ENCODE results near the gene SH2D3C. TPM values are rescaled to one million over a fixed set of nuclear protein-coding genes. Genes with fewer than 3 reads are reported as not detected.

Gene SH2D3C
- polyA plus RNA-seq, 4 donors: 0.67 to 12.6 (median 4.4) TPM

GRCh38 chr9:127694890-127695720 is 83.4 kb downstream of the SH2D3C start:
- DNase-seq (no peak), FAIRE-seq (no peak)
- H3K27me3 ChIP-seq (ENCODE audit: control insufficient read depth in 3 of 3, insufficient read depth in 3 of 3, low read length in 3 of 3): no peaks in the 10 kb centered on the region

GRCh38 chr9:127693697-127694096 is 84.8 kb downstream of the SH2D3C start:
- H3K36me3 ChIP-seq (ENCODE audit: control insufficient read depth in 3 of 3, insufficient read depth in 2 of 3, low read depth in 1 of 3, low read length in 3 of 3): peaks cover 0 to 26% (median 0%) of the 10 kb centered on the region in 3 donors
- FAIRE-seq (no peak), DNase-seq (no peak)
- no peaks in the 10 kb centered on the region for H3K9me3 ChIP-seq (ENCODE audit: control insufficient read depth in 2 of 2, insufficient read depth in 1 of 2, low read depth in 1 of 2, low read length in 1 of 2)
- WGBS, 3 donors: 88 to 94% (median 91%) methylated on average over 4 of the region's 4 CpGs
- H3K4me3 ChIP-seq (ENCODE audit: low read depth in 1 of 3, low read length in 3 of 3): no peak overlapping the region
- H3K27me3 ChIP-seq (ENCODE audit: control insufficient read depth in 3 of 3, insufficient read depth in 3 of 3, low read length in 3 of 3): no peaks in the 10 kb centered on the region
- H3K27ac ChIP-seq (ENCODE audit: low read depth in 1 of 3, low read length in 2 of 3): no peak overlapping the region
- no peaks in the 10 kb centered on the region for H3K4me1 ChIP-seq (ENCODE audit: control insufficient read depth in 3 of 3, insufficient read depth in 2 of 3, low read depth in 1 of 3, low read length in 2 of 3)

More at GRCh38 chr9:127694890-127695720, 83.4 kb downstream of the SH2D3C start:
- 30 to 61% (median 48%) methylated on average over 9 of the region's 9 CpGs for WGBS, 3 donors
- Histone ChIP-seq H3K4me3 (ENCODE audit: low read depth in 1 of 3, low read length in 3 of 3) (no peak overlapping the region), H3K9me3 (ENCODE audit: control insufficient read depth in 2 of 2, insufficient read depth in 1 of 2, low read depth in 1 of 2, low read length in 1 of 2) (no peaks in the 10 kb centered on the region), H3K36me3 (ENCODE audit: control insufficient read depth in 3 of 3, insufficient read depth in 2 of 3, low read depth in 1 of 3, low read length in 3 of 3) (peaks cover 0 to 19% (median 0%) of the 10 kb centered on the region in 3 donors), H3K27ac (ENCODE audit: low read depth in 1 of 3, low read length in 2 of 3) (no peak overlapping the region), H3K4me1 (ENCODE audit: control insufficient read depth in 3 of 3, insufficient read depth in 2 of 3, low read depth in 1 of 3, low read length in 2 of 3) (peaks cover 0 to 3% (median 0%) of the 10 kb centered on the region in 3 donors)

DNA sequence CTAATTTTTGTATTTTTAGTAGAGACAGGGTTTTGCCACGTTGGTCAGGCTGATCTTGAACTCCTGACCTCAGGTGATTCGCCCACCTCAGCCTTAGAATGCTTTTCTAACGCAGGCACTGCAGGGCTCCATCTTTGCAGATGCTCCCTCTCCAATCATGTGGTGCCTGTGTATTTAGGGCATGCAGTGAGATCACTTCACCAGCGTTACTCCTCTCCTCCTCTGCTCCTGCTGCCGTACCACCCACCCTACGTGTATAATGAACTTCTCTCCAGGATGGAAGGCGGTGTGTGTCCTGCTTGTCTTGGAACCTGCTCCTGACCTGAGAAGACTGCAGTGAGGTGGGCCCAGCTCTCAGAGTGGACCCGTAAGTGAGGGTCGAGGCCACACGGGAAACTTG is 85.3 kb downstream of the SH2D3C start:
- FAIRE-seq: no peak
- Histone ChIP-seq H3K27me3 (ENCODE audit: control insufficient read depth in 3 of 3, insufficient read depth in 3 of 3, low read length in 3 of 3) (no peaks in the 10 kb centered on the region), H3K9me3 (ENCODE audit: control insufficient read depth in 2 of 2, insufficient read depth in 1 of 2, low read depth in 1 of 2, low read length in 1 of 2) (no peaks in the 10 kb centered on the region), H3K4me3 (ENCODE audit: low read depth in 1 of 3, low read length in 3 of 3) (no peak overlapping the region), H3K4me1 (ENCODE audit: control insufficient read depth in 3 of 3, insufficient read depth in 2 of 3, low read depth in 1 of 3, low read length in 2 of 3) (no peaks in the 10 kb centered on the region), H3K27ac (ENCODE audit: low read depth in 1 of 3, low read length in 2 of 3) (no peak overlapping the region), H3K36me3 (ENCODE audit: control insufficient read depth in 3 of 3, insufficient read depth in 2 of 3, low read depth in 1 of 3, low read length in 3 of 3) (peaks cover 0 to 27% (median 0%) of the 10 kb centered on the region in 3 donors)
- WGBS, 3 donors: 75 to 90% (median 86%) methylated on average over 10 of the region's 10 CpGs
- DNase-seq: no peak

- H3K36me3 ChIP-seq (ENCODE audit: control insufficient read depth in 3 of 3, insufficient read depth in 2 of 3, low read depth in 1 of 3, low read length in 3 of 3): peaks cover 0 to 34% (median 0%) of the 10 kb centered on the region in 3 donors
- H3K27ac ChIP-seq (ENCODE audit: low read depth in 1 of 3, low read length in 2 of 3): no peak overlapping the region
- FAIRE-seq: no peak
- no peaks in the 10 kb centered on the region for H3K27me3 ChIP-seq (ENCODE audit: control insufficient read depth in 3 of 3, insufficient read depth in 3 of 3, low read length in 3 of 3)
- H3K9me3 ChIP-seq (ENCODE audit: control insufficient read depth in 2 of 2, insufficient read depth in 1 of 2, low read depth in 1 of 2, low read length in 1 of 2): no peaks in the 10 kb centered on the region
- H3K4me1 ChIP-seq (ENCODE audit: control insufficient read depth in 3 of 3, insufficient read depth in 2 of 3, low read depth in 1 of 3, low read length in 2 of 3): no peaks in the 10 kb centered on the region
- DNase-seq: no peak
- 75 to 88% (median 85%) methylated on average over 20 of the region's 20 CpGs for WGBS, 3 donors
- H3K4me3 ChIP-seq (ENCODE audit: low read depth in 1 of 3, low read length in 3 of 3): no peak overlapping the region
These were observed 86.4 kb downstream of the SH2D3C start for GRCh38 chr9:127692071-127692470.

DNA sequence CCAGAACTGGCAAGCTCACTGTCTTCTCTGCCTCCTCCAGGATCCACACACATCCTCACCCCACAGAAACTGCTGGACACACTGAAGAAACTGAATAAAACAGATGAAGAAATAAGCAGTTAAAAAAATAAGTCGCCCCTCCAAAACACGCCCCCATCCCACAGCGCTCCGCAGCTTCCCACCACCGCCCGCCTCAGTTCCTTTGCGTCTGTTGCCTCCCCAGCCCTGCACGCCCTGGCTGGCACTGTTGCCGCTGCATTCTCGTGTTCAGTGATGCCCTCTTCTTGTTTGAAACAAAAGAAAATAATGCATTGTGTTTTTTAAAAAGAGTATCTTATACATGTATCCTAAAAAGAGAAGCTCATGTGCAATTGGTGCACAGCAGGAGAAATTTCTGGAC is 87.7 kb downstream of the SH2D3C start:
- no peak overlapping the region for H3K27ac ChIP-seq (ENCODE audit: low read depth in 1 of 3, low read length in 2 of 3)
- FAIRE-seq: no peak
- H3K4me1 ChIP-seq (ENCODE audit: control insufficient read depth in 3 of 3, insufficient read depth in 2 of 3, low read depth in 1 of 3, low read length in 2 of 3): no peaks in the 10 kb centered on the region
- no peaks in the 10 kb centered on the region for H3K27me3 ChIP-seq (ENCODE audit: control insufficient read depth in 3 of 3, insufficient read depth in 3 of 3, low read length in 3 of 3)
- 88 to 94% (median 93%) methylated on average over 10 of the region's 10 CpGs for WGBS, 3 donors
- no peak for DNase-seq
- no peak overlapping the region for H3K4me3 ChIP-seq (ENCODE audit: low read depth in 1 of 3, low read length in 3 of 3)
- peaks cover 0 to 34% (median 0%) of the 10 kb centered on the region in 3 donors for H3K36me3 ChIP-seq (ENCODE audit: control insufficient read depth in 3 of 3, insufficient read depth in 2 of 3, low read depth in 1 of 3, low read length in 3 of 3)
- H3K9me3 ChIP-seq (ENCODE audit: control insufficient read depth in 2 of 2, insufficient read depth in 1 of 2, low read depth in 1 of 2, low read length in 1 of 2): no peaks in the 10 kb centered on the region

DNA sequence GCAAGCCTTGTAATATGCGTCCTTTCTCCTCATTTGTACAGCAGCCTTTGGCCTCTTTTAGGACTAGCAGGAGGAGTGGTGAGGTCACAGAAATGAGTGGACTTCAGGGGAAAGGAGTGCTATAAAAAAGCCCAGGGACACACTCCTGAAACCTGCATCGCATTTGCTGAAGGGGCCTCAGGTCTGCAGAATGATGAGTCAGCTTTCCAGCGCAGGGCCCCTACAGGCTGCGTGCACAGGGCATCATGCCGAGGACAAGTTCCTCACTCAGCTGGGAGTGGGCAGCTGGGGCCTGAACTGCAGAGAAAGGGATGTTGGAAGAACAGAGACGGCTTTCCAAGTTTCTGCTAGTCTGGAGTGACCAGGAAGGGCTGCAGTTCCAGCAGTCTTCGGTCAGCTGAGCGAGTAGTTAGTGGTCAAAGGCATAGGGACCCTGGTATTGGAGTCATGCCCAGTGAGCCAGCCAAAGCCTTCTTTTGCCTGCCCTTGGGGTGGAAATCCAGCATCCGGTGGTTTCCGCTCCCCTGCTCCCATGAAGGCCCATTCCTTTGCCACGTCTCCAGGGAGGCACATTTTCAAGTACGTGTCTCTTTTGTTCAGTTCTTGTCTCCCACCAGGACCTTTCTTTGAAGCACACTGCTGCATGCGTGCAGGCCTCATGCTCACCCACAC is 89.0 kb downstream of the SH2D3C start:
- WGBS, 3 donors: 90 to 95% (median 95%) methylated on average over 13 of the region's 13 CpGs
- FAIRE-seq (no peak), DNase-seq (no peak)
- Histone ChIP-seq H3K27ac (ENCODE audit: low read depth in 1 of 3, low read length in 2 of 3) (no peak overlapping the region), H3K4me3 (ENCODE audit: low read depth in 1 of 3, low read length in 3 of 3) (no peak overlapping the region), H3K4me1 (ENCODE audit: control insufficient read depth in 3 of 3, insufficient read depth in 2 of 3, low read depth in 1 of 3, low read length in 2 of 3) (no peaks in the 10 kb centered on the region), H3K36me3 (ENCODE audit: control insufficient read depth in 3 of 3, insufficient read depth in 2 of 3, low read depth in 1 of 3, low read length in 3 of 3) (peaks cover 0 to 38% (median 0%) of the 10 kb centered on the region in 3 donors), H3K27me3 (ENCODE audit: control insufficient read depth in 3 of 3, insufficient read depth in 3 of 3, low read length in 3 of 3) (no peaks in the 10 kb centered on the region), H3K9me3 (ENCODE audit: control insufficient read depth in 2 of 2, insufficient read depth in 1 of 2, low read depth in 1 of 2, low read length in 1 of 2) (no peaks in the 10 kb centered on the region)

Other genes with a start within 250 kb of the SH2D3C start
- gene STXBP1, start 166.4 kb downstream of the SH2D3C start, polyA plus RNA-seq: 10 to 100 TPM in 2 of 4 donors, 1 to 10 TPM in 1, under 1 TPM in 1; 0.89 to 16.4 (median 8.1) TPM
- gene CFAP157, start 71.7 kb downstream of the SH2D3C start, polyA plus RNA-seq: under 1 TPM in 2 of 4 donors, not detected in 2; 0.12 to 0.84 TPM
- 10 to 100 TPM in 2 of 4 donors, 1 to 10 TPM in 2; 3.4 to 16.8 (median 10.9) TPM for gene PTRH1, start 63.0 kb downstream of the SH2D3C start, polyA plus RNA-seq
- under 1 TPM in 2 of 4 donors, not detected in 2; 0.01 to 0.03 TPM for gene TTC16, start 62.6 kb downstream of the SH2D3C start, polyA plus RNA-seq
- 10 to 100 TPM; 13.2 to 24.0 (median 21.1) TPM for gene TOR2A, start 43.4 kb downstream of the SH2D3C start, polyA plus RNA-seq
- gene CDK9, start 7.4 kb upstream of the SH2D3C start, polyA plus RNA-seq: 10 to 100 TPM; 34.0 to 47.2 (median 34.6) TPM
- 10 to 100 TPM; 24.4 to 45.8 (median 30.6) TPM for gene FPGS, start 24.2 kb upstream of the SH2D3C start, polyA plus RNA-seq
- 10 to 100 TPM in 2 of 4 donors, 1 to 10 TPM in 2; 3.1 to 84.0 (median 11.8) TPM for gene ENG, start 76.0 kb upstream of the SH2D3C start, polyA plus RNA-seq
- gene AK1, start 99.0 kb upstream of the SH2D3C start, polyA plus RNA-seq: 10 to 100 TPM; 11.6 to 60.6 (median 51.7) TPM
- gene ST6GALNAC6, start 120.9 kb upstream of the SH2D3C start, polyA plus RNA-seq: 10 to 100 TPM in 2 of 4 donors, 1 to 10 TPM in 2; 2.2 to 31.8 (median 11.8) TPM
- gene ST6GALNAC4, start 138.4 kb upstream of the SH2D3C start, polyA plus RNA-seq: 10 to 100 TPM in 3 of 4 donors, 1 to 10 TPM in 1; 9.1 to 34.7 (median 22.5) TPM
- gene PIP5KL1, start 152.1 kb upstream of the SH2D3C start, polyA plus RNA-seq: under 1 TPM in 3 of 4 donors, not detected in 1; 0.40 to 0.81 (median 0.60) TPM
- gene DPM2, start 159.2 kb upstream of the SH2D3C start, polyA plus RNA-seq: 10 to 100 TPM; 23.2 to 46.0 (median 35.4) TPM
- 100 to 1,000 TPM in 1 of 4 donors, 10 to 100 TPM in 3; 43.9 to 123 (median 58.9) TPM for gene EEIG1, start 202.3 kb upstream of the SH2D3C start, polyA plus RNA-seq